Bronchial epithelial cell (primary cell): ENCODE data around the gene FRYL. TPM values are rescaled to one million over a fixed set of nuclear protein-coding genes. Genes with fewer than 3 reads are reported as not detected.

Source experiments
- DNase-seq: peaks from one replicate; pipeline ENCODE4 v3.0.0-alpha.2; 2010; ENCODE audit warnings: low read depth
- FAIRE-seq: peaks from 2 replicates; lab custom pipeline; 2011; peaks lifted over from hg19 to GRCh38; lab: Jason Lieb, UNC
- H3K27me3 ChIP-seq: 2 replicates; pipeline ENCODE4 v1.5.1; 2011; ENCODE audit warnings: low read length; ENCODE audit not compliant: control insufficient read depth, insufficient read depth
- H3K36me3 ChIP-seq: 2 replicates; pipeline ENCODE4 v1.5.1; 2011; ENCODE audit warnings: low read length; ENCODE audit not compliant: control insufficient read depth, insufficient read depth
- H3K4me3 ChIP-seq: 2 replicates; pipeline ENCODE4 v1.5.1; 2011; ENCODE audit warnings: mild to moderate bottlenecking, low read depth, low read length, control low read depth
- CTCF ChIP-seq: IDR thresholded peaks from 2 replicates; pipeline ENCODE4 v1.5.1; 2011; ENCODE audit warnings: mild to moderate bottlenecking, moderate library complexity, low read length, control low read depth, inconsistent platforms; ENCODE audit not compliant: insufficient read depth, severe bottlenecking
- total RNA-seq: library from RNA; depleted of rRNA; stranded (reverse); fragments of >200 nt; gene quantifications from 2 replicates; pipeline ENCODE4 v1.2.1, GENCODE V29; 2014

Gene FRYL
- total RNA-seq, 1 donor from 2014 or later: 43.2 TPM

GRCh38 chr4:48565362-48566033 lies 214.6 kb downstream of the FRYL start:
- H3K4me3 ChIP-seq: no peak overlapping the region
- FAIRE-seq: no peak
- DNase-seq: no peak
- peaks cover 10% of the 10 kb centered on the region for H3K36me3 ChIP-seq
- no peak for TF ChIP-seq CTCF
- no peaks in the 10 kb centered on the region for H3K27me3 ChIP-seq

- Histone ChIP-seq H3K27me3 (no peaks in the 10 kb centered on the region), H3K36me3 (peaks cover 10% of the 10 kb centered on the region), H3K4me3 (no peak overlapping the region)
- DNase-seq (no peak), FAIRE-seq (no peak)
- no peak for TF ChIP-seq CTCF
Observed at GRCh38 chr4:48564151-48564550, 215.9 kb downstream of the FRYL start.

GRCh38 chr4:48558819-48559218 lies 221.3 kb downstream of the FRYL start:
- no peak for TF ChIP-seq CTCF
- Histone ChIP-seq H3K27me3 (no peaks in the 10 kb centered on the region), H3K36me3 (peaks cover 13% of the 10 kb centered on the region), H3K4me3 (no peak overlapping the region)
- no peak for FAIRE-seq
- DNase-seq: no peak

GRCh38 chr4:48558026-48558425 lies 222.1 kb downstream of the FRYL start:
- H3K36me3 ChIP-seq: peaks cover 12% of the 10 kb centered on the region

GRCh38 chr4:48557478-48557877 lies 222.6 kb downstream of the FRYL start:
- TF ChIP-seq CTCF: peak; percentile 29
- FAIRE-seq (no peak), DNase-seq (peak; percentile 7)
- no peaks in the 10 kb centered on the region for H3K27me3 ChIP-seq
- H3K4me3 ChIP-seq: no peak overlapping the region
- H3K36me3 ChIP-seq: peaks cover 11% of the 10 kb centered on the region

More at GRCh38 chr4:48558026-48558425, 222.1 kb downstream of the FRYL start:
- DNase-seq (no peak), FAIRE-seq (no peak)
- Histone ChIP-seq H3K4me3 (no peak overlapping the region), H3K27me3 (no peaks in the 10 kb centered on the region)
- TF ChIP-seq CTCF: no peak

- Histone ChIP-seq H3K36me3 (peaks cover 11% of the 10 kb centered on the region), H3K27me3 (no peaks in the 10 kb centered on the region), H3K4me3 (no peak overlapping the region)
- peak; percentile 62 for FAIRE-seq
- no peak for TF ChIP-seq CTCF
- DNase-seq: no peak
Observed at GRCh38 chr4:48556268-48556667, 223.8 kb downstream of the FRYL start.
